AG04449 (cell line): ENCODE data around the gene AK6.

ENCODE experiments used
- CTCF ChIA-PET: fragments of 350-600 bp; formaldehyde crosslinking; extraction: SDS; loops from one replicate; lab custom pipeline; 2021; ENCODE audit warnings: antibody characterized with exemption; lab: Yijun Ruan, JAX
- POLR2A ChIA-PET: fragments of 400-600, 350-600 bp; formaldehyde crosslinking; extraction: SDS; loops from one replicate; lab custom pipeline; 2020; ENCODE audit warnings: antibody characterized with exemption, inconsistent platforms; lab: Yijun Ruan, JAX
- DNase-seq: peaks from one replicate; pipeline ENCODE4 v3.0.0-alpha.2; 2010; ENCODE audit warnings: low read depth, low spot score
- H3K4me3 ChIP-seq: 2 replicates; pipeline ENCODE4 v1.5.1; 2011; ENCODE audit warnings: low read depth, mild to moderate bottlenecking, control low read depth, low read length
- TF ChIP-seq, protein P1 (sequence below): IDR thresholded peaks from one replicate; pipeline ENCODE4 v1.5.1; 2011; ENCODE audit warnings: mild to moderate bottlenecking, moderate library complexity, low read length, control low read depth, inconsistent platforms; ENCODE audit not compliant: insufficient read depth; ENCODE audit errors: missing control alignments

Gene AK6

DNA sequence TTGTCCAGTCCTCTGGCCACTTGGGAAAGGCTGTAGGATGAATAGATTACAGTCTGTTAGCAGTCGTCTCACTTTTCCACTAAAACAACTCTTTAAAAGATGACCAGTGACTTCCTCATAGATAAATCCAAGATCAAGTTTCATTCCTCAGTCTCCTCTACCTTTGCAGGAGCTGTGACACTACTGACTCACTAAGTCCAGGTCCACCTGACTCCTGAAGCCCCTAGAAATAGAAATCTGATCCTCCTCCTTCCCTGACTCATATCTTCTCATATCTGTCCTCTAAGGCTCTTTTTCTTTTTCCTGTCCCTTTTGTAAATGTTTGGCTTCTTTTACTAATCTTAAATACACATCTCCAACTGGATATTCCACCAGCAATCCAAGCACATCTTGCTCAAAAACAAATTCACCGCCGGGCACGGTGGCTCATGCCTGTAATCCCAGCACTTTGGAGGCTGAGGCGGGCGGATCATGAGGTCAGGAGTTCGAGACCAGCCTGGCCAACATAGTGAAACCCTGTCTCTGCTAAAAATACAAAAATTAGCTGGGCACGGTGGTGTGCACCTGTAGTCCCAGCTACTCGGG is 39.3 kb downstream of the AK6 start:
- no peak for DNase-seq
- TF ChIP-seq, protein P1, sequence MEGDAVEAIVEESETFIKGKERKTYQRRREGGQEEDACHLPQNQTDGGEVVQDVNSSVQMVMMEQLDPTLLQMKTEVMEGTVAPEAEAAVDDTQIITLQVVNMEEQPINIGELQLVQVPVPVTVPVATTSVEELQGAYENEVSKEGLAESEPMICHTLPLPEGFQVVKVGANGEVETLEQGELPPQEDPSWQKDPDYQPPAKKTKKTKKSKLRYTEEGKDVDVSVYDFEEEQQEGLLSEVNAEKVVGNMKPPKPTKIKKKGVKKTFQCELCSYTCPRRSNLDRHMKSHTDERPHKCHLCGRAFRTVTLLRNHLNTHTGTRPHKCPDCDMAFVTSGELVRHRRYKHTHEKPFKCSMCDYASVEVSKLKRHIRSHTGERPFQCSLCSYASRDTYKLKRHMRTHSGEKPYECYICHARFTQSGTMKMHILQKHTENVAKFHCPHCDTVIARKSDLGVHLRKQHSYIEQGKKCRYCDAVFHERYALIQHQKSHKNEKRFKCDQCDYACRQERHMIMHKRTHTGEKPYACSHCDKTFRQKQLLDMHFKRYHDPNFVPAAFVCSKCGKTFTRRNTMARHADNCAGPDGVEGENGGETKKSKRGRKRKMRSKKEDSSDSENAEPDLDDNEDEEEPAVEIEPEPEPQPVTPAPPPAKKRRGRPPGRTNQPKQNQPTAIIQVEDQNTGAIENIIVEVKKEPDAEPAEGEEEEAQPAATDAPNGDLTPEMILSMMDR, result no peak
- POLR2A ChIA-PET, result no interaction called here
- CTCF ChIA-PET, result no interaction called here
- no peak overlapping the region for H3K4me3 ChIP-seq

DNA sequence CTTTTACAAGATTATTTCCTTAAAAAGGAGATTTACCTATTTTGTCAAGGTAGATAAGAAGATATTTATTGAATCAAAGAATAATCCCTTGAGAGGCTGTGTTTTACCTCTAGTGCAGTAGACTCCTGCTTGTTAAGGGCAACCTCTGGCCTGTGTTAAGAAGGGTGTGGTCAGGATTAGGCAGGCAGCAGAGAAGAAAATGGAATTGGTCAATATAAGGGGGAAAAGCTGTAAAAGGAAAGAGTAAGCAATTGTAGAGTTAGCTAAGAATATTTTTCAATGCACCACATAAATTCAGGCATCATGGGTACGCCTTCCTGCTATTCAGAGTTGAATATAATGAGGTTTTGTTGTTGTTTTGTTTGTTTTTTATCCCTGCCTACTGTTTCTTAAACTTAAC is 43.0 kb downstream of the AK6 start:
- CTCF ChIA-PET, result interaction anchor here (2.7 kb wide), 1 partner anchor 8 kb away, joined by 10 read pairs; no protein-coding TSS in a partner anchor
- H3K4me3 ChIP-seq, result no peak overlapping the region
- DNase-seq, result no peak
- POLR2A ChIA-PET, result no interaction called here
- TF ChIP-seq, protein P1, result no peak

DNA sequence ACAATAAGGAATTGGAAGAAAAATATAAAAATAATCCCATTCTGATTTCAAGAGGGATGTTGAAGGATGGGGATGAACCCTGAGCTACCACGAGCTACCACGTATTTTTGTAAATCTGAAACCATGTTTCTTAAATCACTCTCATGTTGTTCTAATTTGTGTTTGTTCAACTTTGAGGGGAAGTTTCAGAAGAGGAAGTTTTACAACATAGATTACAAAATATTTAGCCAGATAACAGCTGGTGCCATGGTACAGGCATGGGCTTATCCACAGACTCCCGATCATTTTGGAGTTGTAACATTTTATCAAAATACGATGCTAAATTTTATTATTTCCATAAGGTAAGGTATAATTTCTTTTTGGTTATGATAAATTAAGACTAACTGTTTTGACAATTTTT is 51.9 kb downstream of the AK6 start:
- H3K4me3 ChIP-seq, result no peak overlapping the region
- CTCF ChIA-PET, result interaction anchor here (1.2 kb wide), 1 partner anchor 224 kb away, joined by 3 read pairs; the partner anchor contains the start of gene SLC30A5
- TF ChIP-seq, protein P1, result no peak
- POLR2A ChIA-PET, result no interaction called here
- DNase-seq, result no peak

DNA sequence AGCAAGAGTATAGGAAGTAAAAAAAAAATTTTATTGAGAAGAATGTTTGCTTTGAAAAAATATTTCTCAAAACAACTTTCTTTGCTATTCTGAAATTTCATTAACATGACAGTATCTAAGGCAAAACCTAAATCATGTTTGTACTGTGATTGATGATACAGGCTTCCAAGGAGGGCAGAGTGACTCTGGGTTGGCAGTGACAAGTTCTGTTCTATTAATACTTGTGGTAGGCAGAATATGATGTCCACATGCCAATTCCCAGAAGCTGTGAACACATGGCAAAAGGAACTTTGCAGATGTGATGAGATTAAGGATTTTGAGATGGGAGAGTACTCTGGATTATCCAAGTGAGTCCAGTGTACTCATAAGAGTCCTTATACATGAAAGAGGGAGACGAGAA is 53.3 kb downstream of the AK6 start:
- CTCF ChIA-PET, result no interaction called here
- no peak for DNase-seq
- POLR2A ChIA-PET, result interaction anchor here (0.6 kb wide), 1 partner anchor 54 kb away, joined by 3 read pairs; no protein-coding TSS in a partner anchor
- no peak overlapping the region for H3K4me3 ChIP-seq
- TF ChIP-seq, protein P1, result no peak

DNA sequence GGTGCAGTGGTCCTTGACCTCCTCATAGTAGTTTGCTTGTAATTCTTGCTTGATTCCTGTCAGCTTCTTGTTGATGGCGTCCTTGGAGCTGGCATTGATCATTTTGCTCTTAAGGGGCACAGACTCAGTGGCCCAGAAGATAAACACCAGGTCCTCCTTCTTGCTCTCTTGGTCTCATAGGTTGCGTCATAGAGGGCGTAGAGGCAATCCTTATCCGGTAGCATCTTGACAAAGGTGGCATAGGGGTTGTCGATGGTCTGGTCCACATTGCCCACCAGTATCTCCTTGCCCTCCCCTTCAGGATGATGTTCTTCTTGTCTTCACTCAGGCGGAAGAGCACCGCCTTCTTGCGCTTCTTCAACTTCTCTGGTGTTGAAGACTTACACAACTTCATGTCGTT is 55.9 kb downstream of the AK6 start:
- H3K4me3 ChIP-seq, result no peak overlapping the region
- TF ChIP-seq, protein P1, result no peak
- no peak for DNase-seq
- ChIA-PET CTCF (no interaction called here), POLR2A (no interaction called here)

DNA sequence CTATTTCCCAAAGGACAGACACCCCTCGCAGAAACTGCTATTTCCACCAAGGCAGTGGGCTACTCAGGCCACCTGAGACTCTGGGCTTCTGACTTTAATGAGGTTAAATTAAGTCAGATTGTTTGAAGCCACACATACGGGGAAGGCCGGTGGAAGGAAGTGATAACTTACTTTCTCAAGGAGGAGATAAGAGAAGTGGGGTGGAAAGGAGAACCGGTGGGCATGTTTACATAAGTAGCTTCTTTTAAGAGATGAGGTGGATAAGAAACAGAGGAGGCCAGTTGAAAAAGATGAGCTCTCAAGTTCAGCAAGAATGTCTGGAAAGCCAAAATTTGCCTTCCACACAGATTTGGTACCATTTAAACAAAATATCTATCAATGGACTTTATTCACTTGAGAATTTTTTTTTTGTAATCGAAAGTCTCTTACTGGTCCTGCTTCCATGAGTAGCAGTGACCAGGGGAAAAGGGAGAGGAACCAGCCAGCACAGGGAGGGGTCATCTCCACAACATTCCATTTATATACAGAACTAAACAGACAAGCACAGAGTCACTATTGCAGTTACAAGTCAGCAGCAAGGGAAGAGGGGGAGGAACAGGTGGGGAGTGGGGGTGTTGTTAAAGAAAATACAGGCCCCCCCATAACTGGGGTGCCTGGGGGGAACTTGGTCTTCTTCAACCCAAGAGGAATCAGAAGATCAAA is 56.7 kb downstream of the AK6 start:
- POLR2A ChIA-PET, result no interaction called here
- H3K4me3 ChIP-seq, result no peak overlapping the region
- no peak for DNase-seq
- CTCF ChIA-PET, result no interaction called here
- TF ChIP-seq, protein P1, result no peak
